Cardiac septum (tissue), 1 donor: ENCODE data around the gene C9orf78. TPM values are rescaled to one million over a fixed set of nuclear protein-coding genes. Genes with fewer than 3 reads are reported as not detected.

Source experiments
- DNase-seq: peaks from one replicate; pipeline ENCODE4 v3.0.0-alpha.2; 2020; ENCODE audit warnings: low spot score
- intact Hi-C: fragments of 100-400 bp; cut with DNase I; formaldehyde crosslinking; loops from one replicate; pipeline ENCODE4 v1.14.0; 2022
- total RNA-seq: library from RNA; stranded (reverse); fragmentation: NEBNext Ultra II Directional; extraction: Animal tissue kit (Norgen Biotek cat#: 25700); gene quantifications from one replicate; pipeline ENCODE4 v1.2.1, GENCODE V29; 2021
- donor health status: DM: no; HTN: no; CAD: no.

C9orf78 gene
- total RNA-seq, 1 donor from 2014 or later = 30.7 TPM

- no peak for DNase-seq
- intact Hi-C loops = no loop called here
Observed at GRCh38 chr9:129849901-129850300, 14.8 kb upstream of the C9orf78 start.

GRCh38 chr9:129848712-129849441 is 13.8 kb upstream of the C9orf78 start:
- intact Hi-C loops = no loop called here
- DNase-seq = no peak

- no peak for DNase-seq
- intact Hi-C loops = no loop called here
Observed at GRCh38 chr9:129845373-129845772, 10.3 kb upstream of the C9orf78 start.

- intact Hi-C loops = no loop called here
- no peak for DNase-seq
Observed at GRCh38 chr9:129841071-129841470, 6.0 kb upstream of the C9orf78 start.

- intact Hi-C loops = no loop called here
- no peak for DNase-seq
Observed at GRCh38 chr9:129840034-129840433, 5.0 kb upstream of the C9orf78 start.

- DNase-seq = no peak
Observed at GRCh38 chr9:129839324-129840023, 4.4 kb upstream of the C9orf78 start.

GRCh38 chr9:129838707-129839259 is 3.7 kb upstream of the C9orf78 start:
- intact Hi-C loops = no loop called here
- no peak for DNase-seq

More at GRCh38 chr9:129839324-129840023, 4.4 kb upstream of the C9orf78 start:
- intact Hi-C loops = no loop called here

- intact Hi-C loops = no loop called here
- no peak for DNase-seq
Observed at GRCh38 chr9:129836311-129837007, 1.4 kb upstream of the C9orf78 start.

- no peak for DNase-seq
- intact Hi-C loops = loop anchor here (1.0 kb wide), 1 partner anchor 12 kb away; the partner anchor contains the start of gene TOR1A
Observed at GRCh38 chr9:129835860-129836223, 767 bp upstream of the C9orf78 start.

GRCh38 chr9:129834489-129835127 is 467 bp downstream of the C9orf78 start:
- intact Hi-C loops = loop anchor here (1.0 kb wide), 1 partner anchor 10 kb away; the partner anchor contains the start of gene TOR1A
- no peak for DNase-seq

GRCh38 chr9:129832982-129833381 is 2.1 kb downstream of the C9orf78 start:
- intact Hi-C loops = no loop called here
- no peak for DNase-seq

GRCh38 chr9:129828969-129829368 is 6.1 kb downstream of the C9orf78 start:
- no peak for DNase-seq
- intact Hi-C loops = no loop called here

GRCh38 chr9:129828051-129828450 is 7.0 kb downstream of the C9orf78 start:
- no peak for DNase-seq
- intact Hi-C loops = no loop called here

GRCh38 chr9:129826759-129827158 is 8.3 kb downstream of the C9orf78 start:
- intact Hi-C loops = no loop called here
- no peak for DNase-seq

- intact Hi-C loops = no loop called here
Observed at GRCh38 chr9:129826344-129826743, 8.7 kb downstream of the C9orf78 start.

GRCh38 chr9:129823935-129824601 is 11.0 kb downstream of the C9orf78 start, which contains the start of gene TOR1A:
Gene TOR1A (minus strand): TSS chr9:129824136. CDS start chr9:129824085, 51 bp downstream.
- peak; percentile 98 for DNase-seq
- intact Hi-C loops = loop anchor here (1.0 kb wide), 1 partner anchor 11 kb away; the partner anchor contains the start of genes C9orf78 and USP20

More at GRCh38 chr9:129826344-129826743, 8.7 kb downstream of the C9orf78 start:
- no peak for DNase-seq

- DNase-seq = no peak
- intact Hi-C loops = no loop called here
Observed at GRCh38 chr9:129823542-129823934, 11.5 kb downstream of the C9orf78 start.

- intact Hi-C loops = no loop called here
- DNase-seq = no peak
Observed at GRCh38 chr9:129822898-129823541, 12.1 kb downstream of the C9orf78 start.
